Activated T-cell treated with anti-CD3 and anti-CD28 coated beads, Interleukin-2, amount 50 U/mL, for 72 hours (primary cell): ENCODE results near the gene INAFM2. TPM values are rescaled to one million over a fixed set of nuclear protein-coding genes. Genes with fewer than 3 reads are reported as not detected.

ENCODE experiments used
- ATAC-seq, 2 donors: fragments of 150-1000 bp; cut with Tn5 transposase; replicated peaks in 1 of 2; 2 replicates each; pipeline ENCODE4 v1.10.0; 2021; ENCODE audit warnings: moderate library complexity in 2 of 2, mild to moderate bottlenecking in 1 of 2
- DNase-seq, 2 donors: peaks; one replicate each; pipeline ENCODE4 v3.0.0; 2021 to 2022; ENCODE audit warnings: mixed read lengths in 1 of 2
- H3K27ac Mint-ChIP-seq: one replicate; pipeline ENCODE4 v1.8.0; 2022; ENCODE audit warnings: mild to moderate bottlenecking, moderate library complexity, mixed read lengths
- H3K27me3 Mint-ChIP-seq: one replicate; pipeline ENCODE4 v1.8.0; 2022; ENCODE audit warnings: low read depth, mixed read lengths
- H3K36me3 Mint-ChIP-seq, 2 donors: one replicate each; pipeline ENCODE4 v1.8.0; 2022; ENCODE audit warnings: mixed read lengths in 2 of 2, mild to moderate bottlenecking in 1 of 2; ENCODE audit not compliant: insufficient read depth in 2 of 2
- H3K4me1 Mint-ChIP-seq: one replicate; pipeline ENCODE4 v1.8.0; 2022; ENCODE audit warnings: low read depth, mixed read lengths
- H3K4me3 Mint-ChIP-seq, 2 donors: one replicate each; pipeline ENCODE4 v1.8.0; 2022; ENCODE audit warnings: mild to moderate bottlenecking in 2 of 2, mixed read lengths in 2 of 2, moderate library complexity in 2 of 2
- H3K9me3 Mint-ChIP-seq, 2 donors: one replicate each; pipeline ENCODE4 v1.8.0; 2022; ENCODE audit warnings: mixed read lengths in 2 of 2
- total RNA-seq, 2 donors: library from RNA; stranded (reverse); gene quantifications; one replicate each; pipeline ENCODE4 v1.2.3, GENCODE V29; 2022

Gene INAFM2
- total RNA-seq, 2 donors from 2014 or later = 7.1 to 10.2 TPM

DNA sequence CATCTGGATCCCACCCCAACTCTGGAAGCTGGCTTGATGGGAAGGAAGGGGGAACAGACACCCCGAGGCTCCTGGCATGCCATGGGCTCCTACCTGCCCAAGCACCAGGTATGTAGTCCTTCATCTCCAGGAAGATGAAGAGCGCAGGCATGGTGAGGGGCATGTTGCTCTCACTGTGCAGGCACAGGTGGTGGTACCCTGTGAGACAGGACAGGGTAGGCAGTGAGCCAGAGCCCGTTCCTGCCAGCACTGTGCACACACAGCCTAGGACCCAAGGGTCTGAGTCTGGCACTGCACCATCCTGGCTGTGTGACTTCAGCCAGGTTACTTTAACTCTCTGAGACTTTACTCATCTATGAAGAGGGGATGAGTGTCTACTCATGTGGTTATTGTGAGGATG is 31.2 kb upstream of the INAFM2 start:
- no peaks in the 10 kb centered on the region for H3K36me3 Mint-ChIP-seq
- no peaks in the 10 kb centered on the region for H3K27me3 Mint-ChIP-seq
- H3K4me1 Mint-ChIP-seq = no peaks in the 10 kb centered on the region
- no peak overlapping the region for H3K27ac Mint-ChIP-seq
- no peak overlapping the region for H3K4me3 Mint-ChIP-seq
- ATAC-seq (no peak), DNase-seq (no peak)
- no peaks in the 10 kb centered on the region for H3K9me3 Mint-ChIP-seq

DNA sequence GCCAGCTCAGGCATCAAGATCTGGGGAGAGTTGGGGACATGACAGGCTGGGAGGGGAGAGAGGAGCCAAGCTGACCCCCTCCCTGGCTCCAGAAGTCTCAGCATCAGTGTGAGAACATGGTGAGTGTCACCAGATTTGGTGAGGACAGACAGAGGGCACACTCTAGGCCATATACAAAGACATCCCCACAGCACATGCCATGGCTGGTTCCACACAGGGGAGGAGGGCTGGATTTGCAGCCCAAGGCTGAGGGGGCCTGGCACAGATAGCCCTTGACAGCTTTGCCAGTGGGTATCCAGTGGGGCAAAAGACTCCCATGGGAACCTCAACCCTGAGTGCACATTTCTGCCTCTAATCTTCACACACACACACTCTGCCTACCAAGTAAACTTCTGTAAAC is 30.5 kb upstream of the INAFM2 start:
- ATAC-seq = no peak
- H3K9me3 Mint-ChIP-seq = no peaks in the 10 kb centered on the region
- no peak overlapping the region for H3K4me3 Mint-ChIP-seq
- no peaks in the 10 kb centered on the region for H3K27me3 Mint-ChIP-seq
- no peak for DNase-seq
- no peaks in the 10 kb centered on the region for H3K36me3 Mint-ChIP-seq
- H3K27ac Mint-ChIP-seq = no peak overlapping the region
- no peaks in the 10 kb centered on the region for H3K4me1 Mint-ChIP-seq

DNA sequence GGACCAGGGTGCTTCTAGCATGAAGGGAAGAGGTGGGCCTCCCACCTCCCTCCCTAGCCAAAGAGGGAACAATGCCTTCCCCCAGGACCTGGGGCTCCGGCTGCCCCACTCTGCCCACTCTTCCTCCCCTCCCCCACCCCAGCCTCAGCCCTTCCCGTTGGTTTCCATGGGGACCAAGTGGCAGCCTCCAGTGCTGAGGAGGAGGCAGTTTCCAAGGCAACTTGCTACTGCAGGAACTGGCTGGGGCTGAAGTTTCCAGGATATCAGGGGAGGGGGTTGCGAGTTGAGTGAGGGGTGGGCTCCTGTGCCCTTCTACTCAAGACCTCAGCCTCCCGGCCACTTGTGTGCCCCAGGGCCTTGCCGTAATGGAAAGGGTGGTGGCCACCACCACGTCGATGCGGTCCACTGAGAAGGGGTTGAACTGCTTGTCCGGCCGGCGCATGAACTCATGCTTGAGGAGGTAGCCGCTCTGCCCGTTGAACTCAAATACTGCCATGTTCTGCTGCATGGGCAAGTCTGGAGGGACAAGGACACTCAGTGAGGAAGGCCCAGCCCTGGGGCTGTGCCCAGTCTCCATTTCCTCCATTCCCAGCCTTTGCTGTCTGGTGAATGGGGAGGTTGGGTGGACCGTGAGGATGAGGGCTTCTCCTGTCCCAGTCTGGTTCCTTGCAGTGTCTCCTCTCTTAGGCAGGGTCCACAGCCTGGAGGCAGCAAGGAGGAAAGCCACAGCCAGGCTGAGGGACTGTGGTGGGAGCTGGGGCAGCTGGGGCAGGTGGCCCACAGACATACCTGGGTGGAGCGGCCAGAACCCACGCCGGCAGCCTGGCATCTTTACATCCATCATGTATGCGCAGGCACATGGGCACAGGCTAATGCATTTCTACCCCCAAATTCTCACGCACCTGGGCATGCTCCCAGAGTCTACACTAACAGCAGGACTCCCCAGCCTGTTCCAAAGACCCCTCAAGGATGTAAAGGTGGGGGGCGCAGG is 29.3 kb upstream of the INAFM2 start:
- Mint-ChIP-seq H3K27me3 (no peaks in the 10 kb centered on the region), H3K36me3 (peaks cover under 1 to 1% of the 10 kb centered on the region in 2 donors), H3K9me3 (no peaks in the 10 kb centered on the region), H3K27ac (no peak overlapping the region), H3K4me1 (no peaks in the 10 kb centered on the region), H3K4me3 (no peak overlapping the region)
- no peak for ATAC-seq
- no peak for DNase-seq

DNA sequence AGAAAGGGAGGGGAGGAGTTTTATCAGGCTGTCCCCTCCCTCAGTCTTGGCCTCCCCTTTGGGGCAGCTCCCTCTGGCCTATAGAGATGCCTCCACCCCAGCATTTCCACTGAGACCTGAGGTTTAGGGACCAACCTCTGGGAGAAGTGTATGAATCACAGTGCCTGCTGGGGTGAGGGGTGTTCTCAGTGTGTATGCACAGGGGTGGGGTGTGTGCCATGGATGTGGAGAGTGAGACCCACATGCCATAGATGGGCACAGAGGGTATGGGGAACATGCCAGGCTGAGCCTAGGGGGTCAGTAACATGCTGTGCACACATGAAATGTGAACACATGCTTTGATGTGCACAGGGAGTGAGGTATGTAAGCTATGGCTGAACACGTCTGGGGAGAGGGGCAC is 28.2 kb upstream of the INAFM2 start:
- Mint-ChIP-seq H3K27me3 (no peaks in the 10 kb centered on the region), H3K36me3 (peaks cover 4 to 9% of the 10 kb centered on the region in 2 donors), H3K27ac (no peak overlapping the region), H3K9me3 (no peaks in the 10 kb centered on the region), H3K4me3 (no peak overlapping the region), H3K4me1 (no peaks in the 10 kb centered on the region)
- DNase-seq (no peak), ATAC-seq (no peak)

- Mint-ChIP-seq H3K9me3 (peaks cover 0 to 2% of the 10 kb centered on the region in 2 donors), H3K4me1 (no peaks in the 10 kb centered on the region), H3K27me3 (no peaks in the 10 kb centered on the region), H3K36me3 (peaks cover 4 to 13% of the 10 kb centered on the region in 2 donors), H3K27ac (no peak overlapping the region), H3K4me3 (no peak overlapping the region)
- DNase-seq = no peak
- no peak for ATAC-seq
Observed at GRCh38 chr15:40295877-40296560, 27.5 kb upstream of the INAFM2 start.

GRCh38 chr15:40296561-40297230 is 26.8 kb upstream of the INAFM2 start:
- H3K4me3 Mint-ChIP-seq = no peak overlapping the region
- ATAC-seq = no peak
- peaks cover 5 to 16% of the 10 kb centered on the region in 2 donors for H3K36me3 Mint-ChIP-seq
- H3K27me3 Mint-ChIP-seq = no peaks in the 10 kb centered on the region
- DNase-seq = no peak
- peaks cover 0 to 2% of the 10 kb centered on the region in 2 donors for H3K9me3 Mint-ChIP-seq
- H3K4me1 Mint-ChIP-seq = no peaks in the 10 kb centered on the region
- H3K27ac Mint-ChIP-seq = peak overlapping the region; percentile 67

- peaks cover 5 to 16% of the 10 kb centered on the region in 2 donors for H3K36me3 Mint-ChIP-seq
- no peak overlapping the region for H3K27ac Mint-ChIP-seq
- no peak for DNase-seq
- no peaks in the 10 kb centered on the region for H3K27me3 Mint-ChIP-seq
- peaks cover 0 to 2% of the 10 kb centered on the region in 2 donors for H3K9me3 Mint-ChIP-seq
- H3K4me1 Mint-ChIP-seq = no peaks in the 10 kb centered on the region
- ATAC-seq = no peak
- H3K4me3 Mint-ChIP-seq = no peak overlapping the region
Observed at GRCh38 chr15:40297356-40297755, 26.1 kb upstream of the INAFM2 start.

DNA sequence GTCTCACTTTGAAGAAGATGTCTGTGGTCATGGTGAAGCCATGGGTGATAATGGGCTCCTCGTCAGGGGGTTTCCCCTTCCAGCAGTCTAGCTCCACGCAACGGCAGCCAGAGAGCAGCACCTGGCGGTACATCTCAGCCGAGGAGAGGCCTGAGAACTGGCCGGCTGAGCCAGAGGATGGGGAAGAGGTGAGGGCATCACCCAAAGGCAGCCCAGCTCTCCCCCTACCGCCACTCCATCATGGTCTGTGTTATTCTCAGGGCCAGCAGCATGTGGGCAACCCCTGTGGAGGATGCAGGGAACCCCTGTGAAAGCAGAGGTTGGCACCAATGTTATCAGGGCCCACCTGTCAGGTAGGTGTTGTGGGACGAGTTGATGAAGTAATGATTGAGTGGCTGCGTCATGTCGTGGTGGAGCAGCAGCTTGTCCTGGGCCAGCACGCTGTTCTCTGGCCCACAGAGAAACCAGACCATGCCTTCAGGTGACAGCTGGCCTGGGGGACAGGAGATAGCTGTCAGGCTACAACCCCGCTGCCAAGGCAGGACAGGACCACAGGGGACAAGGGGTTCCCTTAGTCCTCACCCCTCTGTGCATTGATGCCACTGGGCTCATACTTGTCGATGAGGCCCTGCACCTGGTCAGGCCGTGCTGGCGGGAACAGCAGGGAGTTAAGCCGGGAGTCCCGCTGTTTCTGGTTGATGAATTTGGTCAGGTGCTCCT is 25.1 kb upstream of the INAFM2 start:
- Mint-ChIP-seq H3K36me3 (peaks cover 5 to 16% of the 10 kb centered on the region in 2 donors), H3K27ac (no peak overlapping the region), H3K4me3 (no peak overlapping the region), H3K27me3 (no peaks in the 10 kb centered on the region), H3K4me1 (no peaks in the 10 kb centered on the region), H3K9me3 (peaks cover 0 to 2% of the 10 kb centered on the region in 2 donors)
- DNase-seq = no peak
- ATAC-seq = no peak

DNA sequence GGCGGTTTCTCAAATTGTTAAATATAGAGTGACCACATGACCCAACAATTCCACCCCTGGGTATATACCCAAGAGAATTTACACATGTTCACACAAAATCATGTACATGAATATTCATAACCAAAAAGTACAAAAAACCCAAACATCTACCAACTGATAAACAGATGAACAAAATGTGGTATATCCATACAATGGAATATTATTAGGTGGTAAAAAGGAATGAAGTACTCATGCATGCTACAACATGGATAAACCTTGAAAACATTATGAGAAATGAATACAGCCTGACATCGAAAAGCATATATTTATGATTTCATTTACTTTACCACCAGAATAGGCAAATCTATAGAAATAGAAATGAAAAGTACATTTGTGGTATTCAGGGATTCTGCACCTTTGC is 23.1 kb upstream of the INAFM2 start:
- Mint-ChIP-seq H3K27me3 (no peaks in the 10 kb centered on the region), H3K4me3 (no peak overlapping the region), H3K27ac (no peak overlapping the region), H3K9me3 (peaks cover 0 to 2% of the 10 kb centered on the region in 2 donors), H3K4me1 (peaks cover 9% of the 10 kb centered on the region), H3K36me3 (peaks cover 5 to 16% of the 10 kb centered on the region in 2 donors)
- no peak for ATAC-seq
- no peak for DNase-seq

- Mint-ChIP-seq H3K27ac (no peak overlapping the region), H3K9me3 (peaks cover 0 to 2% of the 10 kb centered on the region in 2 donors), H3K4me1 (peaks cover 9% of the 10 kb centered on the region), H3K4me3 (no peak overlapping the region), H3K36me3 (peaks cover 5 to 16% of the 10 kb centered on the region in 2 donors), H3K27me3 (no peaks in the 10 kb centered on the region)
- ATAC-seq (no peak), DNase-seq (no peak)
Observed at GRCh38 chr15:40300771-40301170, 22.7 kb upstream of the INAFM2 start.

- Mint-ChIP-seq H3K4me3 (no peak overlapping the region), H3K4me1 (peaks cover 16% of the 10 kb centered on the region), H3K36me3 (peaks cover 5 to 16% of the 10 kb centered on the region in 2 donors), H3K9me3 (peaks cover 0 to 2% of the 10 kb centered on the region in 2 donors), H3K27me3 (no peaks in the 10 kb centered on the region), H3K27ac (no peak overlapping the region)
- ATAC-seq (no peak), DNase-seq (no peak)
Observed at GRCh38 chr15:40301467-40302179, 21.9 kb upstream of the INAFM2 start.

GRCh38 chr15:40302288-40302886 is 21.1 kb upstream of the INAFM2 start:
- no peak overlapping the region for H3K27ac Mint-ChIP-seq
- H3K36me3 Mint-ChIP-seq = peaks cover 5 to 16% of the 10 kb centered on the region in 2 donors

More at GRCh38 chr15:40302288-40302886, 21.1 kb upstream of the INAFM2 start:
- DNase-seq (no peak), ATAC-seq (no peak)
- Mint-ChIP-seq H3K27me3 (no peaks in the 10 kb centered on the region), H3K4me3 (no peak overlapping the region), H3K4me1 (peaks cover 19% of the 10 kb centered on the region), H3K9me3 (peaks cover 0 to 2% of the 10 kb centered on the region in 2 donors)
